Chondrocyte (in vitro differentiated cells): ENCODE measurements around the gene ACSL1. TPM values are rescaled to one million over a fixed set of nuclear protein-coding genes. Genes with fewer than 3 reads are reported as not detected.
"Not testable (repeated sequence)": the region's sequence is repeated elsewhere in the genome, so short reads cannot be mapped to it uniquely, and the experiment has no call there.

Experiments
- DNase-seq: peaks from one replicate; pipeline ENCODE4 v3.0.0; 2021; ENCODE audit warnings: mixed read lengths, low spot score
- H3K27ac Mint-ChIP-seq: one replicate; pipeline ENCODE4 v1.8.0; 2021; ENCODE audit warnings: mild to moderate bottlenecking, moderate library complexity, mixed read lengths; ENCODE audit not compliant: unreplicated experiment
- H3K27me3 Mint-ChIP-seq: 2 replicates; pipeline ENCODE4 v1.8.0; 2021; ENCODE audit warnings: low read depth, mixed read lengths
- H3K36me3 Mint-ChIP-seq: 2 replicates; pipeline ENCODE4 v1.8.0; 2021; ENCODE audit warnings: low read depth, mixed read lengths
- H3K4me1 Mint-ChIP-seq: 2 replicates; pipeline ENCODE4 v1.8.0; 2021; ENCODE audit warnings: low read depth, mild to moderate bottlenecking, mixed read lengths
- H3K4me3 Mint-ChIP-seq: one replicate; pipeline ENCODE4 v1.8.0; 2021; ENCODE audit warnings: mild to moderate bottlenecking, moderate library complexity, mixed read lengths; ENCODE audit not compliant: unreplicated experiment
- H3K9me3 Mint-ChIP-seq: 2 replicates; pipeline ENCODE4 v1.8.0; 2021; ENCODE audit warnings: low read depth, mixed read lengths
- total RNA-seq: library from RNA; stranded (reverse); gene quantifications from 3 replicates; pipeline ENCODE4 v1.2.1, GENCODE V29; 2021
- TF ChIP-seq, protein P1 (sequence below): fragments of 200-600 bp; sonication (generic); IDR thresholded peaks from 2 replicates; pipeline ENCODE4 v1.5.0; 2021; ENCODE audit warnings: antibody characterized with exemption, mild to moderate bottlenecking, moderate library complexity

Gene ACSL1
- total RNA-seq, 1 donor from 2014 or later = 41.2 TPM

DNA sequence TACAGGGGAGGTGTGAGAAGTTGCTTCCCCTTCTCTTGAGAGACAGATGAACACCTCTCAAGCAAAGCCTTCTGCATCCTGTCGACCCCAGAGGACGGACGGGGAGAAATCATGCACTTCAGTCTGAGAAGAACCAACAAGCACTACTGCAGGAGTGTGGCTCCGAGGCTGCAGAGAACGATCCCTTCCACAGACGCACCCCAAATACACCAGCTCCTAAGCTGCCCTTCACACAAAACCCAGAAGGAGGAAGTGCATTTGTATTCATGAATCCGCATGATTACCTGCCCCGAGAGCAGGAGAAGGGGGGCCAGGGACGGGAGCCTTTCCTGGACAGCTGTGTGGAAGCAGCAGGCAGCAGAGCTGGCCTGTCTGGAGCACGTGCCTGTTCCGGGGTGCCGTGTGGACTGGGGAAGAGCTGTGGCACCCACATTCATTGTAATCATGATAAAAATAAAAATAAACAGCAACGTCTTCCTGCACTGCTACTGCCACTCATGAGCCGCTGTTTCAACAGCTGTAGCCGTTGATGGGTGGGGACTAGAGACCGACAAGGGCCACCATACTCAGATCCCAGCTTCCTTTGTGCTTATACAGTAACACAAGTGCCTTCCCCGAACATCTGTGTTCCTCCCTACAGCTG, 42.9 kb downstream of the ACSL1 start:
- H3K4me3 Mint-ChIP-seq = no peak overlapping the region
- H3K27me3 Mint-ChIP-seq = no peaks in the 10 kb centered on the region

DNA sequence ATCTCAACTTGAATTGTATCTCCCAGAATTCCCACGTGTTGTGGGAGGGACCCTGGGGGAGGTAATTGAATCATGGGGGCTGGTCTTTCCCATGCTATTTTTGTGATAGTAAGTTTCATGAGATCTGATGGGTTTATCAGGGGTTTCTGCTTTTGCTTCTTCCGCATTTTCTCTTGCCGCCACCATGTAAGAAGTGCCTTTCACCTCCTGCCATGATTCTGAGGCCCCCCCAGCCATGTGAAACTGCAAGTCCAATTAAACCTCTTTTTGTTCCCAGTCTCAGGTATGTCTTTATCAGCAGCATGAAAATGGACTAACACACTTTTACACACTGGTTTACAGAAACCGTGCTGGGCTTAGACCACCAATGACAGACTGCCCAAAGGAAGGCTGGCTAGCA, 46.6 kb downstream of the ACSL1 start:
- DNase-seq, H3K4me3 Mint-ChIP-seq, H3K27ac Mint-ChIP-seq, H3K9me3 Mint-ChIP-seq, H3K4me1 Mint-ChIP-seq, H3K27me3 Mint-ChIP-seq: not testable (repeated sequence)
- peaks cover 21% of the 10 kb centered on the region for H3K36me3 Mint-ChIP-seq

More for the DNA sequence above, 42.9 kb downstream of the ACSL1 start:
- Mint-ChIP-seq H3K9me3 (no peaks in the 10 kb centered on the region), H3K27ac (no peak overlapping the region), H3K36me3 (peaks cover 32% of the 10 kb centered on the region), H3K4me1 (no peaks in the 10 kb centered on the region)
- no peak for DNase-seq
- TF ChIP-seq, protein P1, sequence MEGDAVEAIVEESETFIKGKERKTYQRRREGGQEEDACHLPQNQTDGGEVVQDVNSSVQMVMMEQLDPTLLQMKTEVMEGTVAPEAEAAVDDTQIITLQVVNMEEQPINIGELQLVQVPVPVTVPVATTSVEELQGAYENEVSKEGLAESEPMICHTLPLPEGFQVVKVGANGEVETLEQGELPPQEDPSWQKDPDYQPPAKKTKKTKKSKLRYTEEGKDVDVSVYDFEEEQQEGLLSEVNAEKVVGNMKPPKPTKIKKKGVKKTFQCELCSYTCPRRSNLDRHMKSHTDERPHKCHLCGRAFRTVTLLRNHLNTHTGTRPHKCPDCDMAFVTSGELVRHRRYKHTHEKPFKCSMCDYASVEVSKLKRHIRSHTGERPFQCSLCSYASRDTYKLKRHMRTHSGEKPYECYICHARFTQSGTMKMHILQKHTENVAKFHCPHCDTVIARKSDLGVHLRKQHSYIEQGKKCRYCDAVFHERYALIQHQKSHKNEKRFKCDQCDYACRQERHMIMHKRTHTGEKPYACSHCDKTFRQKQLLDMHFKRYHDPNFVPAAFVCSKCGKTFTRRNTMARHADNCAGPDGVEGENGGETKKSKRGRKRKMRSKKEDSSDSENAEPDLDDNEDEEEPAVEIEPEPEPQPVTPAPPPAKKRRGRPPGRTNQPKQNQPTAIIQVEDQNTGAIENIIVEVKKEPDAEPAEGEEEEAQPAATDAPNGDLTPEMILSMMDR = no peak

DNA sequence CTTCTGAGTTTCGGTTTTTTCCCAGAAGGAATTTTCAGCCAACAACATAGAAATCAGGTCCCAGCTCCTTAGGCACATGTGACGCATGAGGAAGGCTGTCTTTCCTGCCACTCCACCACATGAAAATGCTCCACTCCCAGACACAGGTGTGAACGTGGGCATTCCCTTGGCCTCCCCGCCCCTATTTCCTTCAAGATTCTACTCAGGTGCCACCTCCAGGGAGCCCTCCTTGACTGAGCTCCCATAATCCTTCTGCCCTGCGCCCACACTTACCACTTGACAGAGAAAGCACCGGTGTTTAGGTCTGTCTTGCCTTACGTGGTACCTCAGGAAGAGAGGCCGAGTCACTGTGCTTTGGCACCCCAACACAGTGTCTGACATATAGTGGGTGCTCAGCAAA, 47.4 kb downstream of the ACSL1 start:
- H3K4me3 Mint-ChIP-seq = no peak overlapping the region
- TF ChIP-seq, protein P1 = no peak
- no peak overlapping the region for H3K27ac Mint-ChIP-seq
- H3K36me3 Mint-ChIP-seq = peaks cover 19% of the 10 kb centered on the region
- no peaks in the 10 kb centered on the region for H3K27me3 Mint-ChIP-seq
- no peaks in the 10 kb centered on the region for H3K9me3 Mint-ChIP-seq
- no peak for DNase-seq
- H3K4me1 Mint-ChIP-seq = no peaks in the 10 kb centered on the region

DNA sequence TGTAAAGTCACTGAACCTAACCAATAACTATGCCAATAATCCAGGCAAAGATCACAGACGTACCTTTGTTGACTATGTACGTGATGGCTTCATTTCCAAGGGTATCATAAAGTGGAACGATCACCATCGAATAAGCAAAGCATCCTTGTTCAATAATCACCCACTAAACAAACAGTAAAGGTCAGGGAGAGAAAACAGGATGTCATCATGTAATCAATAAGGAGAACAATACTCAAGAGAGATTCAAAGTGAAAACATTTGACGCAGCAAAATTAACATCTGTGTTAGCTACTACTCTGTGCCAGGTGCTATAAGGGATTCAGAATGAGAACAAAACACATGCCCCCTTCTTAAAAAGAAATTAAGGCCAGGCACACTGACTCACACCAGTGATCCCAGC, 48.9 kb downstream of the ACSL1 start:
- Mint-ChIP-seq H3K4me1 (no peaks in the 10 kb centered on the region), H3K36me3 (peaks cover 12% of the 10 kb centered on the region), H3K27ac (no peak overlapping the region), H3K4me3 (no peak overlapping the region), H3K9me3 (no peaks in the 10 kb centered on the region), H3K27me3 (no peaks in the 10 kb centered on the region)
- no peak for DNase-seq
- TF ChIP-seq, protein P1 = no peak

DNA sequence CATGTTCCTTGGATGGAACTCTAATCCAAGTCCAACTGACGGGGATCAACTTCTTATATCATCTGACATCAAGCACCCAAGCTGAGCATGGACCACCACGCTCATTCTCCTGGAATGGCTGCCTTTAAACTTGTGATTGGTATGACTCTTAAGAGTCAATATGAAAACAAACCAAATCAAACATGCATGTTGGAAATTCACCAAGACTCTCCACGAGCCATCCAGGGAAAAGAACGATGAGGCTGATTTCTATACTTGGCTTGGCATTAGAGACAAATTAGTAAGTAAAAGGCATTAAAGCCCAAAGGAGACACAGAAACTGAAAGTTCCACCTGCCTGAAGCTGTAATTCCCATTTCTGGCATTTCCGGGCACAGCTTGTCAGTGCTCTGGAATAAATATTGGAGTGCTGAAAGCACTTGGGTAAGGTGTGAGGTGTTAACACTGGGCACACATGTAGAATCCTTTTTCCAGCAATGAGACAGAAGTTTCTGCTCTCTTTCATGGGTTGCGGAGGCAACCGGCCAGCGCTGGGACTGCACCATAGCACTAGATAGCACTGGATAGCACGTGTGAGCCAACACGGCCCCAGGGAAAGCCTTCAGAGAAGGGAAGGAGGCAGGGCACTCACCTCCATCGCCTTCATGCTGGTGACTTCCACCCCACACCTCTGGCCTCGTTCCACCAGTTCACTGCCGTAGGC, 49.8 kb downstream of the ACSL1 start:
- no peaks in the 10 kb centered on the region for H3K9me3 Mint-ChIP-seq
- H3K4me3 Mint-ChIP-seq = no peak overlapping the region
- no peaks in the 10 kb centered on the region for H3K4me1 Mint-ChIP-seq

More for the DNA sequence above, 49.8 kb downstream of the ACSL1 start:
- TF ChIP-seq, protein P1 = no peak
- Mint-ChIP-seq H3K27me3 (no peaks in the 10 kb centered on the region), H3K36me3 (peaks cover 12% of the 10 kb centered on the region), H3K27ac (no peak overlapping the region)
- no peak for DNase-seq
